Panc1 (cell line): ENCODE data around the gene MACROD2. TPM values are rescaled to one million over a fixed set of nuclear protein-coding genes. Genes with fewer than 3 reads are reported as not detected.

ENCODE experiments used
- ATAC-seq: fragments of 200-7000 bp; cut with Tn5 transposase; 2 replicates; pipeline ENCODE4 v1.9.1; 2020; ENCODE audit warnings: mild to moderate bottlenecking, moderate library complexity
- BruUV-seq: library from RNA; stranded (reverse); fragments of 400-500 nt; replicated peaks from 2 replicates; lab custom pipeline; 2021; lab: Mats Ljungman, UMichigan
- CTCF ChIA-PET: fragments of 300-600 bp; sonication (Branson Sonifier 250); formaldehyde crosslinking; loops from one replicate; lab custom pipeline; 2022; ENCODE audit warnings: antibody characterized with exemption; lab: Charles Lee
- POLR2A ChIA-PET: fragments of 300-600 bp; sonication (Branson Sonifier 250); formaldehyde crosslinking; loops from one replicate; lab custom pipeline; 2022; ENCODE audit warnings: antibody characterized with exemption; lab: Charles Lee
- DNase-seq: peaks from one replicate; pipeline ENCODE4 v3.0.0-alpha.2; 2010; ENCODE audit warnings: low read depth, low spot score
- H3K27ac ChIP-seq: 2 replicates; pipeline ENCODE4 v1.5.1; 2011; ENCODE audit warnings: mild to moderate bottlenecking, low read length, inconsistent platforms
- H3K27me3 ChIP-seq: fragments of 200-500 bp; sonication (Bioruptor generic); 2 replicates; pipeline ENCODE4 v1.6.0; 2014; ENCODE audit warnings: low read length, inconsistent platforms; ENCODE audit not compliant: control insufficient read depth, insufficient read depth
- H3K36me3 ChIP-seq: fragments of 200-500 bp; sonication (Bioruptor generic); 2 replicates; pipeline ENCODE4 v1.5.1; 2014; ENCODE audit warnings: inconsistent platforms, mild to moderate bottlenecking, low read length, moderate library complexity; ENCODE audit not compliant: control insufficient read depth, insufficient read depth
- H3K4me1 ChIP-seq: 2 replicates; pipeline ENCODE4 v1.5.1; 2011; ENCODE audit warnings: inconsistent platforms, mild to moderate bottlenecking, low read length, moderate library complexity; ENCODE audit not compliant: control insufficient read depth, insufficient read depth
- H3K4me3 ChIP-seq, 2 experiments: 2 replicates each; pipeline ENCODE4 v1.5.1; 2011 to 2012; ENCODE audit warnings: low read depth in 2 of 2, low read length in 2 of 2, mild to moderate bottlenecking in 2 of 2, inconsistent platforms in 1 of 2, moderate library complexity in 1 of 2
- H3K9me3 ChIP-seq: fragments of 200-500 bp; sonication (Bioruptor generic); 2 replicates; pipeline ENCODE4 v1.5.1; 2014; ENCODE audit warnings: low read depth, mild to moderate bottlenecking, inconsistent platforms, low read length, moderate library complexity; ENCODE audit not compliant: control insufficient read depth, insufficient read depth
- POLR2AphosphoS5 ChIP-seq: IDR thresholded peaks from 2 replicates; pipeline ENCODE4 v1.6.1; 2012; ENCODE audit warnings: mild to moderate bottlenecking, low read depth, low read length, moderate library complexity
- REST ChIP-seq, 2 experiments: IDR thresholded peaks; 2 replicates each; pipeline ENCODE4 v1.6.1; 2011 to 2012; ENCODE audit warnings: low read depth in 2 of 2, control low read depth in 1 of 2, low read length in 1 of 2, mild to moderate bottlenecking in 1 of 2, moderate library complexity in 1 of 2; ENCODE audit not compliant: insufficient read depth in 1 of 2
- SIN3A ChIP-seq: IDR thresholded peaks from 2 replicates; pipeline ENCODE4 v1.6.1; 2012; ENCODE audit warnings: low read depth, mild to moderate bottlenecking, low read length, moderate library complexity, borderline replicate concordance; ENCODE audit not compliant: insufficient read depth
- TCF7L2 ChIP-seq: IDR thresholded peaks from 2 replicates; pipeline ENCODE4 v1.6.1; 2011; ENCODE audit warnings: mild to moderate bottlenecking, low read depth, low read length, inconsistent platforms
- in situ Hi-C: cut with HindIII; loops from 2 replicates; pipeline ENCODE4 v1.10.0; 2016; ENCODE audit warnings: low sequenced_read_pairs, low pct_unique_long_range_greater_than_20kb
- intact Hi-C: fragments of 100-400 bp; cut with micrococcal nuclease; formaldehyde crosslinking; loops from one replicate; pipeline ENCODE4 v1.10.0; 2022; ENCODE audit not compliant: unreplicated experiment
- total RNA-seq: library from RNA; stranded (reverse); gene quantifications from one replicate; pipeline ENCODE4 v1.2.1, GENCODE V29; 2021; ENCODE audit not compliant: unreplicated experiment
- TF ChIP-seq, protein P1 (sequence below): fragments of 450-650 bp; IDR thresholded peaks from 2 replicates; pipeline ENCODE4 v1.5.1; 2017; ENCODE audit warnings: mild to moderate bottlenecking

Gene MACROD2
- total RNA-seq, 1 experiment from 2014 or later = 1.2 TPM

DNA sequence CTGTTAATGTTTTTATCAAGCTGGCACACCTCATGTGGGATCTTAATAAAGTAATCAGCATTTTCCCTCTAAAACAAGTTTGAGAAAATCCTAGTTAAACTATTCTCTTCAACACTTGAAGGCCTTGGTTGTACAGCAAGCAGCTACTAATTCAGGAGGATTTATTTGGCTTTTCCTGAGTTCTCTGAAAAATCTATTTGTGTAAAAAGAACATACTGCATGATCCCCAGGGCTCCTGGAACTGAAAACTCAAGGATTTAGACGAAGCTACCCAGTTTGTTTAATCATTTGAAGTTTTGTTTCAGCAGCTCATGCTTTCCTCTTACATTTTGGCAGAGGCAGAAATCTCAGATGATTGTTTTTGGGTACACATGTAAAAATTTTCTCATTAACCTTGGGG is 651.7 kb downstream of the MACROD2 start:
- intact Hi-C loops = no loop called here
- no peak for ATAC-seq
- ChIA-PET CTCF (no interaction called here), POLR2A (no interaction called here)
- no peaks in the 10 kb centered on the region for H3K36me3 ChIP-seq
- H3K27me3 ChIP-seq = no peaks in the 10 kb centered on the region
- 0 out of 2 replicates have a peak, but pooled peaks cover 3% of the 10 kb centered on the region for H3K9me3 ChIP-seq
- DNase-seq = no peak
- no peaks in the 10 kb centered on the region for H3K4me1 ChIP-seq
- in situ Hi-C loops = no loop called here
- BruUV-seq = no TSS peak
- no peak overlapping the region for H3K27ac ChIP-seq
- TF ChIP-seq POLR2AphosphoS5 (no peak), REST (IDR thresholded peaks at IDR 0.05; ENCODE audit: insufficient read depth in 1 of 2, low read depth in 2 of 2, low read length in 1 of 2) (no peak), TCF7L2 (no peak), SIN3A (no peak)
- TF ChIP-seq, protein P1, sequence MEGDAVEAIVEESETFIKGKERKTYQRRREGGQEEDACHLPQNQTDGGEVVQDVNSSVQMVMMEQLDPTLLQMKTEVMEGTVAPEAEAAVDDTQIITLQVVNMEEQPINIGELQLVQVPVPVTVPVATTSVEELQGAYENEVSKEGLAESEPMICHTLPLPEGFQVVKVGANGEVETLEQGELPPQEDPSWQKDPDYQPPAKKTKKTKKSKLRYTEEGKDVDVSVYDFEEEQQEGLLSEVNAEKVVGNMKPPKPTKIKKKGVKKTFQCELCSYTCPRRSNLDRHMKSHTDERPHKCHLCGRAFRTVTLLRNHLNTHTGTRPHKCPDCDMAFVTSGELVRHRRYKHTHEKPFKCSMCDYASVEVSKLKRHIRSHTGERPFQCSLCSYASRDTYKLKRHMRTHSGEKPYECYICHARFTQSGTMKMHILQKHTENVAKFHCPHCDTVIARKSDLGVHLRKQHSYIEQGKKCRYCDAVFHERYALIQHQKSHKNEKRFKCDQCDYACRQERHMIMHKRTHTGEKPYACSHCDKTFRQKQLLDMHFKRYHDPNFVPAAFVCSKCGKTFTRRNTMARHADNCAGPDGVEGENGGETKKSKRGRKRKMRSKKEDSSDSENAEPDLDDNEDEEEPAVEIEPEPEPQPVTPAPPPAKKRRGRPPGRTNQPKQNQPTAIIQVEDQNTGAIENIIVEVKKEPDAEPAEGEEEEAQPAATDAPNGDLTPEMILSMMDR = no peak
- no peak overlapping the region for H3K4me3 ChIP-seq

DNA sequence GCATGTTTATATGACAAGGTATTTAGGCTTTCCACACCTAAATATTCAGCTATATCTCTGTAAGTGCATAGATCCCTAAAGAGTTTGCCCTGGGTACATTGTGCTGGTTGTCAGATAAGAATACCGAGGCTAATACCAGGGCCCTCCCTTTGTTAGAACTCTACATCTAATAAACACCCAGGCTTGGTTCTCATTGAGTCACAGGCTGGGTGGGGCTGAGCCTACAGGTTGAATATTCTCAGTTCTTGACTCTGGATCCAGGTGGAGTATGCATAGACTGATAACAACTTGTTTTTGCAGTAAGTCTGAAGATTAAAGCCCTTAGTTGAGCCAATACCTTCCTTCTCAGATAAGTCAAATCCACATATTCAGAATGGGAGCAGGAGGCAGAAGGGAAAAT is 654.3 kb downstream of the MACROD2 start:
- ATAC-seq (no peak), DNase-seq (no peak)
- BruUV-seq = no TSS peak
- Histone ChIP-seq H3K27me3 (no peaks in the 10 kb centered on the region), H3K4me1 (no peaks in the 10 kb centered on the region), H3K27ac (no peak overlapping the region), H3K4me3 (no peak overlapping the region), H3K36me3 (no peaks in the 10 kb centered on the region), H3K9me3 (no peaks in the 10 kb centered on the region)
- in situ Hi-C loops = no loop called here
- CTCF ChIA-PET = no interaction called here
- POLR2A ChIA-PET = no interaction called here
- TF ChIP-seq TCF7L2 = no peak
- no peak for TF ChIP-seq REST (IDR thresholded peaks at IDR 0.05; ENCODE audit: insufficient read depth in 1 of 2, low read depth in 2 of 2, low read length in 1 of 2)
- TF ChIP-seq, protein P1 = no peak
- TF ChIP-seq SIN3A = no peak
- no peak for TF ChIP-seq POLR2AphosphoS5
- intact Hi-C loops = no loop called here
